Fibroblast of lung (primary cell): ENCODE results near the gene BLTP3B.

ENCODE experiments used
- CTCF ChIP-seq, 2 donors: IDR thresholded peaks in 1 of 2; conservative IDR thresholded peaks in 1 of 2; 1 replicate in 1 of 2; 2 replicates in 1 of 2; pipeline ENCODE4 v1.5.1; 2011 to 2012; ENCODE audit warnings: low read length in 2 of 2, control low read depth in 1 of 2, inconsistent platforms in 1 of 2, low read depth in 1 of 2, mild to moderate bottlenecking in 1 of 2
- EZH2 ChIP-seq: IDR thresholded peaks from 2 replicates; pipeline ENCODE4 v1.5.1; 2012; ENCODE audit warnings: low read length, control low read depth, mild to moderate bottlenecking; ENCODE audit errors: missing control alignments

GRCh38 chr12:100133200-100133599 is 9.5 kb downstream of the BLTP3B start:
- TF ChIP-seq CTCF (conservative IDR thresholded peaks at IDR 0.05 in 1 of 2, IDR thresholded peaks at IDR 0.05 in 1 of 2; ENCODE audit: low read depth in 1 of 2, low read length in 2 of 2) (no peak), EZH2 (no peak)
